HG02973 (cell line): ENCODE data around the gene NT5DC3.

Experiments used
- ATAC-seq: cut with Tn5 transposase; IDR thresholded peaks from one replicate; pipeline ENCODE4 v1.9.1; 2021; ENCODE audit warnings: moderate library complexity; ENCODE audit not compliant: unreplicated experiment

The NT5DC3 gene

GRCh38 chr12:103840876-103841689 lies at the start of gene NT5DC3:
Gene NT5DC3 (minus strand): TSS chr12:103841234. CDS start chr12:103841156, 78 bp downstream.
- peak; percentile 80 for ATAC-seq

- no peak for ATAC-seq
These were observed 46.7 kb upstream of the NT5DC3 start for GRCh38 chr12:103887738-103888137.

- no peak for ATAC-seq
These were observed 45.3 kb upstream of the NT5DC3 start for GRCh38 chr12:103886195-103886797.

DNA sequence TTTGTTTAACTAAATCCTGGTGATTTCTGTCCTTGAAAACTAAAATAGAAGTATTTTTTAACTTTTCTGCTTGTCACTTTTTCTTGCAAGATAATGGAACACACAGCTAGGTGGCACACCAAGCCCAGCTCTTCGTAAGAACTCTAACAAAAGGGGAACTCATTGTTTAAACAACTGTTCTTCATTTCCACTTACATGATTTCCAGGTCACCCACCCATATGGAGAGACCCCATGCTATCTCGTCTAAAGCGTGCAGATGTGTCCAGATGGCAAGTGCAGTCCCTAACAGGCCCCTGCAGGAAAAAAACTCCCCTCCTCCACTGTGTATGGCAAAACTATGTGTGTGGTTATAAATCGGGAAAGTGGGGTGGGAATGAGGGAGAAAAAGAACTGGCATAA lies 43.3 kb upstream of the NT5DC3 start:
- ATAC-seq, result no peak

- ATAC-seq, result no peak
These were observed 42.9 kb upstream of the NT5DC3 start for GRCh38 chr12:103883908-103884307.

- no peak for ATAC-seq
These were observed 42.0 kb upstream of the NT5DC3 start for GRCh38 chr12:103882861-103883596.

DNA sequence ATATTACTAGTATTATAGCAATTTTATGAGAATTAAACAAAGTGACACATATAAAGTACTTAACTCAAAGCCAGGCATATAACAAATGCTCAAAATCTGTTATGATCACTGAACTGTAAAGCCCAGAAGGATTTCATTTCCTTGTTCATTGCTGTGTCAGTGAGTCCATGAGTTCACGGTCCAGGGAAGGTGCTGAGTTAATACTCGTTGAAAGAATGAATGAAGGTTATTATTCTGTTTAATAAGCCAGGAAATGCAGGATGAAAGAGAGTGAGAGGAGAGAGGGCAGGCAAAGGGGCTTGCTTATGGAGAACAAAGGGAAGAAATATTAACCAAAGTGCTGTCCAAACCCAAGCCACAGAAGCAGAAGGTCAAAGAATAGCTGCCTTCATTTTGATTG lies 40.2 kb upstream of the NT5DC3 start:
- no peak for ATAC-seq

- ATAC-seq, result peak; percentile 44
These were observed 39.5 kb upstream of the NT5DC3 start for GRCh38 chr12:103880299-103881142.

GRCh38 chr12:103879878-103880277 lies 38.8 kb upstream of the NT5DC3 start:
- no peak for ATAC-seq

- no peak for ATAC-seq
These were observed 38.1 kb upstream of the NT5DC3 start for GRCh38 chr12:103879048-103879692.

GRCh38 chr12:103877934-103878510 lies 37.0 kb upstream of the NT5DC3 start:
- ATAC-seq, result no peak

- ATAC-seq, result no peak
These were observed 36.3 kb upstream of the NT5DC3 start for GRCh38 chr12:103877288-103877687.

GRCh38 chr12:103875666-103876065 lies 34.6 kb upstream of the NT5DC3 start:
- ATAC-seq, result no peak

GRCh38 chr12:103868215-103868614 lies 27.2 kb upstream of the NT5DC3 start:
- no peak for ATAC-seq

- ATAC-seq, result no peak
These were observed 24.2 kb upstream of the NT5DC3 start for GRCh38 chr12:103865151-103865730.

- ATAC-seq, result no peak
These were observed 23.7 kb upstream of the NT5DC3 start for GRCh38 chr12:103864710-103865109.

- ATAC-seq, result no peak
These were observed 18.0 kb upstream of the NT5DC3 start for GRCh38 chr12:103858953-103859601.

DNA sequence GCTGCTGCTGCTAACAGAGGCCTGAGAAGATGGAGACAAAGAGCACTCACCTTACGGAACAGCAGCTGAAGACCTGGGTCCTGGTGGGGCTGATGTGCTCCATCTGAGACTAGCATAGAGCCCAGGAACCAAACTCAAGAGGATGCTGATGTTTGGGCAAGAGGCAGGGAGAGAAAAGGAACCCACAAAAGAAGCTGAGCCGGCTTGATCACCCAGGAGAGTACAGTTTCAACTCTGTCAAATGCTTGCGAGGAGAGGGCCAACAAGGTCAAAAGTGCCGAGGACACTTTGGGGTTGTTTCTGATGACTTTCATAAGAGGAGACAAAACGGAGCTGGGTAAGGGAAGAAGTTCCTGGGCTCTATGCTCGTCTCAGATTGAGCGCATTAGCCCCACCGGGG lies 17.3 kb upstream of the NT5DC3 start:
- no peak for ATAC-seq

DNA sequence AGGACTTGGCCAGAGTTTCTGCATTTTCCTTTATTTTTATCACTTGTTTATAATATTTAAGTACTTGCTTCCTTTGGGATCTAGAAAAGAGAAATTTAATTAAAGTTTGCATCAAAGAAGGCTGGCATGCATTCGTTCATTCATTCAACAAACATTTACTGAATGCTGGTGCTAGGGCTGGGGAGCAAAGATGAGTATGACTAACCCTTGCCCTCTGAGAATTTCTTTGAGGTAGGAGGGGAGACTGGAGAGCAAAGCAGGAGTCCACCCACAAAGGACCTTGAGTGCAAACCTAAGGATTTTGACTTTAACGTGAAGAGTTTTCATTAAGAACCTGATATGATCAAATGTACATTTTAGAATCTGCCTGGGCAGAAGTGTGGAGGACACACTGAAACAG lies 16.1 kb upstream of the NT5DC3 start:
- no peak for ATAC-seq
